B cell (primary cell): ENCODE measurements around the gene COG8. TPM values are rescaled to one million over a fixed set of nuclear protein-coding genes. Genes with fewer than 3 reads are reported as not detected.

Source experiments
- ATAC-seq: fragments of 200-7000 bp; cut with Tn5 transposase; one replicate; pipeline ENCODE4 v1.10.0; 2021; ENCODE audit warnings: low read depth, mild to moderate bottlenecking, moderate number of reproducible peaks, moderate library complexity
- CTCF ChIA-PET: fragments of 350-600 bp; sonication (Branson Sonifier 250); formaldehyde crosslinking; loops from one replicate; lab custom pipeline; 2021; ENCODE audit warnings: antibody characterized with exemption, inconsistent platforms; lab: Charles Lee
- POLR2A ChIA-PET: fragments of 350-600 bp; sonication (Branson Sonifier 250); formaldehyde crosslinking; loops from one replicate; lab custom pipeline; 2021; ENCODE audit warnings: antibody characterized with exemption; lab: Charles Lee
- DNase-seq: peaks from one replicate; pipeline ENCODE4 v3.0.0; 2013
- H2AFZ ChIP-seq: 2 replicates; pipeline ENCODE4 v1.6.1; 2012; ENCODE audit warnings: mild to moderate bottlenecking, low read depth, low read length; ENCODE audit not compliant: insufficient read depth, poor library complexity, severe bottlenecking
- H3K27ac ChIP-seq, 2 donors: 1 replicate in 1 of 2; 2 replicates in 1 of 2; pipeline ENCODE4 v1.5.1; 2012 to 2013; ENCODE audit warnings: low read length in 2 of 2, mild to moderate bottlenecking in 2 of 2, moderate library complexity in 1 of 2
- H3K27me3 ChIP-seq, 4 experiments: fragments of 200-600 bp in 1 of 4; sonication (generic) in 1 of 4; replicated peaks in 1 of 4; 1 replicate in 2 of 4; 2 replicates in 2 of 4; pipeline versions ENCODE4 v1.6.1 to v1.7.0; 2013 to 2016; ENCODE audit warnings: low read length in 3 of 4, mild to moderate bottlenecking in 2 of 4, mixed read lengths in 1 of 4, moderate library complexity in 1 of 4; ENCODE audit not compliant: insufficient read depth in 4 of 4, control insufficient read depth in 3 of 4; ENCODE audit errors: control extremely low read depth in 1 of 4
- H3K36me3 ChIP-seq, 2 experiments: replicated peaks in 1 of 2; 1 replicate in 1 of 2; 2 replicates in 1 of 2; pipeline versions ENCODE4 v1.6.1 to v1.7.1; 2013; ENCODE audit warnings: low read length in 1 of 2; ENCODE audit not compliant: insufficient read depth in 2 of 2, control insufficient read depth in 1 of 2; ENCODE audit errors: control extremely low read depth in 1 of 2, extremely low read depth in 1 of 2
- H3K4me1 ChIP-seq, 2 donors: fragments of 200-600 bp in 1 of 2; sonication (generic) in 1 of 2; 1 replicate in 1 of 2; 2 replicates in 1 of 2; pipeline versions ENCODE4 v1.5.1 to v1.6.1; 2013 to 2017; ENCODE audit warnings: low read length in 2 of 2; ENCODE audit not compliant: control insufficient read depth in 2 of 2, insufficient read depth in 2 of 2
- H3K4me2 ChIP-seq: replicated peaks from 2 replicates; pipeline ENCODE3; 2012; ENCODE audit warnings: mild to moderate bottlenecking, low read depth, low read length; ENCODE audit not compliant: poor library complexity, severe bottlenecking
- H3K4me3 ChIP-seq, 5 experiments: fragments of 200-600 bp in 1 of 5; sonication (generic) in 1 of 5; 1 replicate in 3 of 5; 2 replicates in 2 of 5; pipeline versions ENCODE4 v1.5.1 to v1.7.0; 2011 to 2016; ENCODE audit warnings: low read length in 4 of 5, mild to moderate bottlenecking in 4 of 5, low read depth in 2 of 5, control low read depth in 1 of 5, moderate library complexity in 1 of 5; ENCODE audit not compliant: insufficient read depth in 1 of 5; ENCODE audit errors: control extremely low read depth in 1 of 5, extremely low read depth in 1 of 5
- H3K79me2 ChIP-seq: fragments of 200-600 bp; sonication (generic); one replicate; pipeline ENCODE4 v1.6.0; 2016; ENCODE audit warnings: low read length; ENCODE audit not compliant: control insufficient read depth, insufficient read depth
- H3K9ac ChIP-seq: fragments of 200-600 bp; sonication (generic); 2 replicates; pipeline ENCODE4 v1.6.1; 2017; ENCODE audit warnings: mild to moderate bottlenecking, low read length, moderate library complexity
- H3K9me3 ChIP-seq, 3 donors: one replicate each; pipeline versions ENCODE4 v1.6.1 to v1.7.1; 2013; ENCODE audit warnings: low read length in 2 of 3; ENCODE audit not compliant: control insufficient read depth in 2 of 3, insufficient read depth in 1 of 3; ENCODE audit errors: control extremely low read depth in 1 of 3
- H4K20me1 ChIP-seq: 2 replicates; pipeline ENCODE4 v1.6.0; 2012; ENCODE audit warnings: mild to moderate bottlenecking, low read length; ENCODE audit not compliant: insufficient read depth, control insufficient read depth, poor library complexity, severe bottlenecking
- H3K27ac Mint-ChIP-seq: one replicate; pipeline ENCODE4 v1.8.0; 2021; ENCODE audit warnings: mixed read lengths
- H3K27me3 Mint-ChIP-seq: one replicate; pipeline ENCODE4 v1.8.0; 2021; ENCODE audit warnings: mixed read lengths
- H3K4me1 Mint-ChIP-seq: one replicate; pipeline ENCODE4 v1.8.0; 2021; ENCODE audit warnings: mixed read lengths
- H3K4me3 Mint-ChIP-seq: one replicate; pipeline ENCODE4 v1.8.0; 2021; ENCODE audit warnings: mixed read lengths
- H3K9me3 Mint-ChIP-seq: one replicate; pipeline ENCODE4 v1.8.0; 2022; ENCODE audit warnings: mixed read lengths; ENCODE audit not compliant: insufficient read depth
- CTCF ChIP-seq: fragments of 200-600 bp; IDR thresholded peaks from one replicate; pipeline ENCODE4 v1.8.0; 2022; ENCODE audit warnings: antibody characterized with exemption, mild to moderate bottlenecking
- EZH2 ChIP-seq: IDR thresholded peaks from 2 replicates; pipeline ENCODE4 v1.6.1; 2012; ENCODE audit warnings: borderline replicate concordance, low read depth, mild to moderate bottlenecking, moderate library complexity, low read length; ENCODE audit not compliant: insufficient read depth, poor library complexity, severe bottlenecking
- WGBS: methylation state at CpG from one replicate; pipeline ENCODE4 v1.1.5; 2013; ENCODE audit warnings: missing lambda C conversion rate; ENCODE audit not compliant: insufficient coverage; 5-methylcytosine and 5-hydroxymethylcytosine counted together
- intact Hi-C: fragments of 100-400 bp; cut with micrococcal nuclease; formaldehyde crosslinking; loops from one replicate; pipeline ENCODE4 v1.10.0; 2022
- polyA plus RNA-seq: library from polyadenylated mRNA; depleted of rRNA; stranded (reverse); fragments of >200 nt; gene quantifications from 2 replicates; pipeline ENCODE4 v1.2.3, GENCODE V29; 2012
- total RNA-seq, 2 donors: library from RNA; stranded (reverse); fragments of 120-200 nt in 1 of 2; gene quantifications; 1 replicate in 1 of 2; 2 replicates in 1 of 2; pipeline versions ENCODE4 v1.2.3 to v1.2.4, GENCODE V29; 2013 to 2022

The COG8 gene
- total and polyA plus RNA-seq, 2 donors (not counting 1 experiment from before 2014, with no cell fraction given), result 34.4 to 61.6 TPM

DNA sequence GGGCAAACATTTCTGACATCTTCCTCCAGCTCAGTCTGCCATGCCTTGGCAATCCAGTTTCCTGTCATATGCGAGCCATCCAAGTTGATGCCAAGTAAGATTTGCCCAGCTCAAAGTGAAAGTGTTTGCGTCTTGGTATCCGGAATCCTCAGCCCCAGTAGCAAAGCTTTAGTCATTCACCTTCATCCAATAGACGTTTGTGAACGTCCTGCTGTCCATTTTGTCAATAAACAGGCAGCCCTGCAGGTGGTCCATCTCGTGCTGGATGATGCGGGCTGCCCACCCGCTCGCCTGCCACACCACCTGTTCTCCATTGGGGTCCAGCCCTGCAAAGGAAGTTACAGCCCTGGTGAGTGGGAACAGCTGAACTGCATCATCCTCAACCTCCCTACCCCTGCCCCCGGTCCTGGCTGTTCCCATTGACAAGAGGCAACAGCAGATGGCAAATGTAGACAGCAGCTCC lies 10.5 kb downstream of the COG8 start:
- H3K9ac ChIP-seq, result no peak overlapping the region
- peaks cover 15 to 32% of the 10 kb centered on the region in 2 donors for H3K4me1 ChIP-seq
- Mint-ChIP-seq H3K4me1 (peaks cover 35% of the 10 kb centered on the region), H3K4me3 (peak overlapping the region; percentile 76), H3K27ac (peak overlapping the region; percentile 72), H3K9me3 (no peaks in the 10 kb centered on the region), H3K27me3 (no peaks in the 10 kb centered on the region)
- ChIA-PET CTCF (interaction anchor here (0.7 to 1.2 kb wide), 3 partner anchors 10 to 23 kb away, joined by 3 to 5 read pairs (median 3); no protein-coding TSS in a partner anchor), POLR2A (interaction anchor here (2.5 kb wide), 1 partner anchor 10 kb away, joined by 11 read pairs; the partner anchor contains the start of genes COG8 and NIP7)
- H3K27ac ChIP-seq, result no peak overlapping the region
- H3K27me3 ChIP-seq, result no peaks in the 10 kb centered on the region
- peaks cover 38% of the 10 kb centered on the region for H4K20me1 ChIP-seq
- peaks cover 1 to 48% of the 10 kb centered on the region in 2 experiments for H3K36me3 ChIP-seq
- no peak for DNase-seq
- peak overlapping the region in 1 of 5 experiments; percentile 88 for H3K4me3 ChIP-seq
- no peaks in the 10 kb centered on the region for H3K9me3 ChIP-seq
- intact Hi-C loops, result no loop called here
- H2AFZ ChIP-seq, result no peak overlapping the region
- 75% methylated on average over 10 of the region's 10 CpGs for WGBS
- ATAC-seq, result no peak
- TF ChIP-seq CTCF, result no peak
- H3K79me2 ChIP-seq, result peaks cover 71% of the 10 kb centered on the region
- peak overlapping the region; percentile 83 for H3K4me2 ChIP-seq

DNA sequence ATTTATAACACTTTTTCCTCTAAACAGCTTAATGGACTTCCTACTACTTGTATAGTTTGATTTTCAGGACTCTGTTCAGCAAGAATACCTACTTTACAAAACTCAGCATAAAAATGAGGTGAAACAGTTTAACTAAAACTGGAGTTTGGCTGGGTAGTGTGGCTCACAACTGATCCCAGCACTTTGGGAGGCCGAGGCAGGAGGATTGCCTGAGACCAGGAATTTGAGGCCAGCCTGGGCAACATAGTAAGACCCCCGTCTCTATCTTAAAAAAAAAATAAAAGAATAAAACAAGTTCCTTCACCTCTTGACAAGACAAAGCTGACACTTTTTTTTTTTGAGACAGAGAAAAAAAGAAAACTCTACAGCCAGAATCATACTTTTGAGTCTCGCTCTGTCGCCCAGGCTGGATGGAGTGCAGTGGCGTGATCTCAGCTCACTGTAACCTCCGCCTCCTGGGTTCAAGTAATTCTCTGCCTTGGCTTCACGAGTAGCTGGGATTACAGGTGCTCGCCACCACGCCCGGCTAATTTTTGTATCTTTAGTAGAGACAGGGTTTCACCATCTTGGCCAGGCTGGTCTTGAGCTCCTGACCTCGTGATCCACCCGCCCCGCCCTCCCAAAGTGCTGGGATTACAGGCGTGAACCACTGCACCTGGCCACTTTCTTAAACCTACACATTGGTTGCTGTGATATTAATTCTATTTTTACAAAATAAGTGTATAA lies 11.6 kb downstream of the COG8 start:
- Histone ChIP-seq H3K4me3 (no peak overlapping the region), H3K4me1 (peaks cover 15 to 32% of the 10 kb centered on the region in 2 donors), H3K27ac (peak overlapping the region in 1 of 2 donors; percentile 16), H3K36me3 (peaks cover 1 to 47% of the 10 kb centered on the region in 2 experiments), H3K79me2 (peaks cover 64% of the 10 kb centered on the region), H2AFZ (no peak overlapping the region), H3K9me3 (no peaks in the 10 kb centered on the region), H3K4me2 (no peak overlapping the region), H3K27me3 (no peaks in the 10 kb centered on the region), H3K9ac (no peak overlapping the region), H4K20me1 (peaks cover 48% of the 10 kb centered on the region)
- CTCF ChIA-PET, result interaction anchor here (0.7 to 1.1 kb wide), 2 partner anchors 16 to 854 kb away, joined by 4 to 5 read pairs; no protein-coding TSS in a partner anchor
- WGBS, result 97% methylated on average over 5 of the region's 14 CpGs
- no peak for ATAC-seq
- Mint-ChIP-seq H3K4me1 (peaks cover 33% of the 10 kb centered on the region), H3K4me3 (no peak overlapping the region), H3K9me3 (no peaks in the 10 kb centered on the region), H3K27me3 (no peaks in the 10 kb centered on the region), H3K27ac (no peak overlapping the region)
- TF ChIP-seq CTCF, result no peak
- TF ChIP-seq EZH2, result no peak
- intact Hi-C loops, result loop anchor here (1.0 kb wide), 1 partner anchor 15 kb away; no protein-coding TSS in a partner anchor
- POLR2A ChIA-PET, result interaction anchor here (0.7 kb wide), 1 partner anchor 137 kb away, joined by 9 read pairs; no protein-coding TSS in a partner anchor
- DNase-seq, result no peak
